HuH-7.5 (cell line): Measurements from ENCODE around the gene P2RX3.
"Not testable (repeated sequence)": the region's sequence is repeated elsewhere in the genome, so short reads cannot be mapped to it uniquely, and the experiment has no call there.

ENCODE experiments used
- DNase-seq: peaks from one replicate; pipeline ENCODE4 v3.0.0; 2011; ENCODE audit warnings: low spot score

The P2RX3 gene

GRCh38 chr11:57349491-57350274 lies 11.5 kb downstream of the P2RX3 start:
- DNase-seq: peak; percentile 64

DNA sequence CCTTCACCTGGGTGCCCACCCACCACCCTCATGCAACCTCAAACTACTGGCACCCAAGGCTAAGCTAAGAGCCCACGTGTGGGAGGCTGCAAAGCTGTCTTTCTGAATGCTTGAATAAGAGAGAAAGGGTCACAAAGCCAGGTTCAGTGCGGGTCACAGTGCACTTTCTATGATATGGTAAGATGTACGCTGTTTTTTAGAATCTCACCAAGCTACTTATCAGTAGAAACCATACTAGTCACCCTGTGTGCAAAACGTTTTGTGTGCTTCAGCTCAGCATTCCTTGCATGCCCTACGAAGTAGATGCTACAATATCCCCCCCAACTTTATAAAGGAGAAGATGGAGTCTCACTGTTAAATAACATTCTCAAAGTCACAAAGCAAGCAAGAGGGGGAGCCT lies 14.9 kb downstream of the P2RX3 start:
- DNase-seq: no peak

- DNase-seq: no peak
Observed at GRCh38 chr11:57353446-57353845, 15.3 kb downstream of the P2RX3 start.

DNA sequence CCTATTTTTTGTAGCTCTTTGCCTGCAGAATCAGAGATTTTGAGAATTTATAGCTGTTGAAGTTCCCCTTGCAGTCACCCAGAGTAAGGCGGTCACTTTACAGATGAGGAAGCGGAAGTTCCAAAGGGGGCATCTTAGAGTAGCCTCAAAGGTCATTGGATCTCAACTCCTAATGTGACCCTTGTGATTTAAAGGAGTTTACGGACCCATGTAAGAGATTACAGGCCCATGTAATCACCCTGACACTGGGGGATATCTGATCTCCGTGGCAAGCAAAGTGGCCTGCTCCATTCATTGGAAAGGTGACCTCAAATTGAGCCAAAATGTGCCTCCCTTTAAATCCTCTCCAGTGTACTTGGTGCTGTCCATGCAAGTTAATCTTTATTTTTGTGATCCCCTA lies 15.7 kb downstream of the P2RX3 start:
- DNase-seq: no peak

DNA sequence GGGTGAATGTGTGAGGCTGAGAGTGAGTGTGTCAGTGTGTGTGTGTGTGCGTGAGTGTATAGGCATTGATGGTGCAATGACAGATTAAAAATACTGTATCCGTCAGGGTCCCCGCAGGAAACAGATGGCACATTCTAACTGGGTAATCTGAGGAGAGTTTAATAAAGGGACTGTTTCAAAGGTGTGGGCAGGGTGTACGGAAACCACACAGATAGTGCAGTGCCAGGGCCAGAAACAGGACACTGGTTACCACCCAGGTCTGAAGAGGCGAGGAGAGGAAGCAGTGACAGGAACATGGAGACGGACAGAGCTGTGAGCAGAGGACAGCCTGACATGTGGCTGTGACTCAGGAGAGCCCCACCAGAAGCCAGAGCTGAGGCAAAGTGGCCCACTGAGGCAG lies 16.5 kb downstream of the P2RX3 start:
- DNase-seq: no peak

GRCh38 chr11:57356268-57356667 lies 18.1 kb downstream of the P2RX3 start:
- DNase-seq: no peak

- DNase-seq: no peak
Observed at GRCh38 chr11:57357310-57357709, 19.2 kb downstream of the P2RX3 start.

DNA sequence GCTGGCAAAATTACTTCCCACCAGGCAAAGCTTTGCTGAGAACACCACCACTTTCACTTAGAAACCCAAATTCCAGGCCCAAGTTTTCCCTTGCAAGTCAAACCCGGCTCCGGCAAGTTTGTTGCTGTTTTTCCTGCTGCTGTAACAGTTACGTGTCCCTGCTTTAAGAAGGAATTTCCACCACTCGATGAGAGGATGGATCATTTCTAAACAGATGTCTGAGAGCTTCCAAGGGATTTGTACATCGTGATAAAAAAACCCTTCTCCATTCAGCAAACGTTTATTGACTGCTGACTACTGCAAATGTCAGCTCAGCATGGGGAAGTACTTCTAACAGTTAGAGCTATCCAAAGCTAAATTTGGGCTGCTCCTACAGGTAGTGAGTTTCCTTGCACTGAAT lies 19.7 kb downstream of the P2RX3 start:
- no peak for DNase-seq

- no peak for DNase-seq
Observed at GRCh38 chr11:57358543-57358961, 20.4 kb downstream of the P2RX3 start.

DNA sequence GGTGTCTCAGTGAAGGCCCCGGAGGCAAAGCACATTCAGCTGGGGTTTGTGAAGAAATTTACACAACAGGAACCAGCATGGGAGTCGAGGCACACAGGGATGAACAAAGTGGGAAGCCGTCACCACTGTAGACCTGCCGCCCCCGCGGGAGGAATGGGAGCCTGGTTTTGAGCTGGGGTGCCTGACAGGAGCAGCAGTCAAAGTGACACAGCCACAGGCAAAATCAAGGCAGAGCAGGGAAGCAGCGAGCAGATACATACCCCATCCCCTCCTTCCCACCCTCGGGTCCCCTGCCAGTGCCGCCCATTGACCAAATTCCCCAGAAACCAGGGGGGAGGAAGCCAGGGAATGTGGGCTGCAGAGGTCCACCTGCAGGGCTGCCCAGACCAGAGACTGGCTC lies 20.8 kb downstream of the P2RX3 start:
- DNase-seq: no peak

DNA sequence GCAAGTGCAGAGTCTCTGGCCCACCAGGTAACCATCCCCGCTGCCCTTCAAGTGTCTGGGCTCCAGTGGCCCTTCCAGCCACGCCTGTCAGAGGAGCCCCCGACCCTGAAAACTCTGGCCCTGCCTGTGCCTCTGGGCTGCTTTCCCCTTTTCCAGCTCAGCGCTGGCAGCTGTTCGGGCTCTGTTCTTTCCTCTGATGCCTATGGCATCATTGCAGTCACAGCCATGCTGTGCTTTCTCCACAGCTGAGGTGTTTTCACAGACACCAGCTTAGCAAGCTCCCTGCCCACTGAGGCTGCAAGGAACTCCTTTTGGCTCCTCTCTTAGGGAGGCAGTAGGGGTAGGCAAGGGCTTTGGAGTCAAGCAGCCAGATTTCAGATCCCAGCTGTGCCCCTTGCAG lies 21.2 kb downstream of the P2RX3 start:
- no peak for DNase-seq

GRCh38 chr11:57359896-57360690 lies 21.9 kb downstream of the P2RX3 start:
- DNase-seq: no peak

DNA sequence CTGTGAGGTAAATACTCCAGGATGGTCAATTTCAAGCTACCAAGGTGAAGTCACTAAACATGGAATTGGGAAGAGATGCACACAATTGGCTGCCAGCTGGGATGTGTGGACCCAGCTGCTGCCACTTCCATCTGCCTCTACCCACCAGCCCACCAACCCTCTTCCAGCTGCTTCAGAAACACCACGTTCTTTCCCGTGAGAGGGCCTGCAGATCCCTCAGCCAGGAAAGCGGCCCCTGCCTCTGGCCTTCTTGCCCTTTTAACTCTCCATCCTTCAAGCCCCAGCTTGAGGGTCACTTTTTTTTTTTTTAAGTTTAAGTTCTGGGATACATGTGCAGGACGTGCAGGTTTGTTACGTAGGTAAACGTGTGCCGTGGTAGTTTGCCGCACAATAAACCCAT lies 22.8 kb downstream of the P2RX3 start:
- no peak for DNase-seq

DNA sequence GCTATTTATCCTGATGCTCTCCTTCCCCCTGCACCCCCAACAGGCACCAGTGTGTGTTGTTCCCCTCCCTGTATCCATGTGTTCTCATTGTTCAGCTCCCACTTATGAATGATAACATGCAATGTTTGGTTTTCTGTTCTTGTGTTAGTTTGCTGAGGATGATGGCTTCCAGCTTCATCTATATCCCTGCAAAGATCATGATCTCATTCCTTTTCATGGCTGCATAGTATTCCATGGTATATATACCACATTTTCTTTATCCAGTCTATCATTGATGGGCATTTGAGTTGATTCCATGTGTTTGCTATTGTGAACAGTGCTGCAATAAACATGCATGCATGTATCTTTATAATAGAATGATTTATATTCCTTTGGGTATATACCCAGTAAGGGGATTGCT lies 23.3 kb downstream of the P2RX3 start:
- not testable (repeated sequence) for DNase-seq

DNA sequence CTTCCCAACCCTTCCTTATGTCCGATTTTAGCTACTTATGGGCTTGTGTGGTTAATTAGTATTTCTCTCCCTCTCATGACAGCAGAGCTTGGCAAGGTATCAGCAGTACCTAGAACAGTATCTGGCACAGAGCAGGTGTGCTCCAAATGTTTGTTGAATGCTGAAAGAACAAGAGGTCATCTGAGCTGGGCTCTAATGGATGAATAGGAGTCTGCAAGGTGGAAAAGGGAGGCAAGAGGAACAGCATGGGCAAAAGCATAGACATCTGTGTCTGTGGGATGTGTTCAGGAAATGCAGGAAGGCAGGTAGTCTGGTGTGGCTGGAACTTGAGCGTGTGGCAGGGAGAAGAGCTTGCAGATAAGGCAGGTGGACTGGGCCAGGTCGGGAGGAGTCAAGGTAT lies 23.8 kb downstream of the P2RX3 start:
- no peak for DNase-seq

DNA sequence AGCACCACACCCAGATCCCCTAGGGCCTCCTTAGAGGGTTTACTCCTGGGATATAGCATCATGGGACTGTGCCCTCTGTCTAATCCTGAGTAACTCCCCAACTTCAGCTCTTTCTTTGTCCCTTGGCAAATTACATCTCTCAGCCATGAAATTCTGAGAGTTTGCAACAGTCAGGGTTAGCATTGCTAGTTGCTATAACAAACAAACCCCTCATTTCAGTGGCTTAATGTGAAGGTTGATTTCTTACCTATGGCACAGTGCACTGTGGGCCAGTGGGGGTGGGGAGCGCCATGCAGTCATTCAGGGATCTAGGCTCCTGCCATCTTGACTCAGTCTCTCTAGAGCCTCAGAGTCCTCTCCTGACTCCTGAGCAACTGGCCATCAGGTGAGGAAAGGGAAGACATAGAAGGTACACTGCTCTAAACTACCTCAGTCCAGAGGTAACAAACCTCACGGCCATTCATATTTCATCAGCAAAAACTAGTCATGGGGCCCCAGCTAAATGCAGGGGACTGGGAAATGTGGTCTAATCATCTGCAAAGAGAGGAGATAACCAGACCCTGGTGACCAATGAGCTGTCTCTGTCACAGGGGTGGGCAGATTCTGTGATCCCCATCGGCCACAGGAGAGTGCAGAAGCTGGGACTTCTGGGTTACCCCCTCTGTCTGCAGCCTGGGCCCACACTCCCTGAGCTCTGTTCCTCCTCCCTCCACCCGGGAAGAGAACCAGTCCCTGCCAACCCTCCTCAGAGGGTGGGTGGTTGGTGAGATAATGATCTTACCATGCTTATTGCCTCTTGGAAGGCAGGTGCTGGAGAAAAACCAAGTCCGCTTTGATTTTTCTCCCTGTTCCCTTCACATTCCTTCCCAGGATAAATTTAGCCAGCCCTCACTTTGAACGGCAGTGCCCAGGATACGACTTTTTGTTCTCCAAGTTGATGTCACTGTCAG lies 25.3 kb downstream of the P2RX3 start:
- no peak for DNase-seq

- no peak for DNase-seq
Observed at GRCh38 chr11:57364851-57365660, 26.9 kb downstream of the P2RX3 start.

- no peak for DNase-seq
Observed at GRCh38 chr11:57368106-57368844, 30.1 kb downstream of the P2RX3 start.

GRCh38 chr11:57368845-57369232 lies 30.7 kb downstream of the P2RX3 start:
- no peak for DNase-seq

DNA sequence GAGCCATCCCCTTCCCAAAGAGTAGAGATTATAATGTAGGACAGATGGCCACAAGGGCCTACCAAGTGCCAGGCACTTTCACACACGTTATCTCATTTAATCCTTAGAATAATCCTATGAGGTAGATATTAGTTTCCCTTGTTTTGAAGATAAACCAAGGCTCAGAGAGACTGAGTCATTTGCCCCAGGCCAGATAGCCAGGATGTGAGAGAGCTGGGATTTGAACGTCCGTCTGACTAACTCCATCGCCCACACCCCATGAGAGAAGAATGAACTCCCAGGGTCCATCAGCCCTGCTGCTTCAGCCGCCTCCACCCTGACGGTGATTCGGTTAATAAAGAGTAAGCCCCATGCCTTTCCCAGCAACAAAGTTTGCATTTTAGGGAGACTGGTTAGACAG lies 32.1 kb downstream of the P2RX3 start:
- DNase-seq: no peak

DNA sequence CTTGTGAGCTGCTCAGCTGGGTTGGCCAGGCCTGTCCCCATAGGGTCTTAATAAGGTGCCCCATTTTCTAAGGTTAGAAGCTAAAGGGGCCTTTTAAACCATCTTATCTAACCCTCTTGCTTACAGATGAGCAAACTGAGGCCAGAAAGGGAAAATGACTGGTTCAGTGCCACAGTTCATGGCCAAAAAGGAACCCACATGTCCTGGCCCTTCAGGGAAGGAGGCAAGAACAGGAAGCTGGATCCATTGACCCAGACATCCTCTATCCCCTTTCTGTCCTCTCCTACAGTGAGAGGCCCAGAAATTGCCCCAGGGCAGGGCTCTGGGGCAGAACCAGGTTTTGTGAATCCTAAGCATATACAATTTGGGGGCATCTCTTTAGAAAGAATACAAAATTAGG lies 32.8 kb downstream of the P2RX3 start:
- DNase-seq: no peak
